Testis (tissue), 2 donors: ENCODE measurements around the gene EPHA6.

ENCODE experiments used
- POLR2A ChIP-seq: fragments of 450-650 bp; IDR thresholded peaks from one replicate; pipeline ENCODE4 v1.6.1; 2017; ENCODE audit warnings: antibody characterized with exemption, mild to moderate bottlenecking, moderate library complexity
- TF ChIP-seq, protein P1 (sequence below), 3 experiments: fragments of 450-650 bp in 2 of 3; fragments of 200-600 bp in 1 of 3; sonication (generic) in 1 of 3; IDR thresholded peaks; one replicate each; pipeline ENCODE4 v1.5.1; 2016 to 2019; ENCODE audit warnings: antibody characterized with exemption in 3 of 3, mild to moderate bottlenecking in 2 of 3, moderate library complexity in 1 of 3

DNA sequence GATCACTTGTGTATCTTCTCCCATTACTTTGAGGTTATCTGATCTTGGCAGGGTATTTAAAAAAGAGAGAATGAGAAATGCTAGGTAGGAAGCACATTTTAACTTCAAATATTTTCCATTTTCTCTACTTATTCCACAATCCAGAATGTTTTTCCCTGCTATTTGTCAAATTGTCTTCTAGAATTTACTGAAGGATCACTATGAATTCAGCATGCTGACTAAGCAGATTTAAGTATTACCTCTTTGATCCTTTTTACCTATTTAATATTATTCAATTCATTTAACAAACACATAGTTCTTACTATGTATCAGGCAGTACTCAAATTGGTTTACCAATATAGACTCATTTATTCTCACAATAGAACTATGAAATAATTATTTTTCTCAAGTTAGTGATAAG, 486.7 kb downstream of the EPHA6 start:
- TF ChIP-seq, protein P1, sequence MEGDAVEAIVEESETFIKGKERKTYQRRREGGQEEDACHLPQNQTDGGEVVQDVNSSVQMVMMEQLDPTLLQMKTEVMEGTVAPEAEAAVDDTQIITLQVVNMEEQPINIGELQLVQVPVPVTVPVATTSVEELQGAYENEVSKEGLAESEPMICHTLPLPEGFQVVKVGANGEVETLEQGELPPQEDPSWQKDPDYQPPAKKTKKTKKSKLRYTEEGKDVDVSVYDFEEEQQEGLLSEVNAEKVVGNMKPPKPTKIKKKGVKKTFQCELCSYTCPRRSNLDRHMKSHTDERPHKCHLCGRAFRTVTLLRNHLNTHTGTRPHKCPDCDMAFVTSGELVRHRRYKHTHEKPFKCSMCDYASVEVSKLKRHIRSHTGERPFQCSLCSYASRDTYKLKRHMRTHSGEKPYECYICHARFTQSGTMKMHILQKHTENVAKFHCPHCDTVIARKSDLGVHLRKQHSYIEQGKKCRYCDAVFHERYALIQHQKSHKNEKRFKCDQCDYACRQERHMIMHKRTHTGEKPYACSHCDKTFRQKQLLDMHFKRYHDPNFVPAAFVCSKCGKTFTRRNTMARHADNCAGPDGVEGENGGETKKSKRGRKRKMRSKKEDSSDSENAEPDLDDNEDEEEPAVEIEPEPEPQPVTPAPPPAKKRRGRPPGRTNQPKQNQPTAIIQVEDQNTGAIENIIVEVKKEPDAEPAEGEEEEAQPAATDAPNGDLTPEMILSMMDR (IDR thresholded peaks at IDR 0.05), result no peak
- no peak for TF ChIP-seq POLR2A
